ENCODE results near the gene ERCC4.

GRCh38 chr16:13936155-13936554 lies 16.2 kb downstream of the ERCC4 start:
- TF ChIP-seq CTCF (conservative IDR thresholded peaks at IDR 0.05) (no peak), ZFX (IDR thresholded peaks at IDR 0.05) (no peak)
